Stimulated activated memory B cell treated with anti-CD40 and anti-IgM and Interleukin-4, amounts not matched to agents 10 μg/mL and 1 μg/mL and 100 μg/mL, for 72 hours (primary cell): ENCODE data around the gene CACNA1E.

Experiments
- ATAC-seq: fragments of 150-1000 bp; cut with Tn5 transposase; 2 replicates; pipeline ENCODE4 v1.10.0; 2021
- H3K27ac Mint-ChIP-seq: one replicate; pipeline ENCODE4 v1.8.0; 2022; ENCODE audit warnings: mild to moderate bottlenecking, mixed read lengths
- H3K27me3 Mint-ChIP-seq: one replicate; pipeline ENCODE4 v1.8.0; 2022; ENCODE audit warnings: mixed read lengths
- H3K36me3 Mint-ChIP-seq: one replicate; pipeline ENCODE4 v1.8.0; 2022; ENCODE audit warnings: mixed read lengths
- H3K4me1 Mint-ChIP-seq: one replicate; pipeline ENCODE4 v1.8.0; 2022; ENCODE audit warnings: mixed read lengths
- H3K4me3 Mint-ChIP-seq: one replicate; pipeline ENCODE4 v1.8.0; 2022; ENCODE audit warnings: mild to moderate bottlenecking, moderate library complexity, mixed read lengths
- H3K9me3 Mint-ChIP-seq: one replicate; pipeline ENCODE4 v1.8.0; 2022; ENCODE audit warnings: mixed read lengths

CACNA1E gene

GRCh38 chr1:181475580-181475979 lies 7.7 kb upstream of the CACNA1E start:
- no peaks in the 10 kb centered on the region for H3K9me3 Mint-ChIP-seq
- no peaks in the 10 kb centered on the region for H3K4me1 Mint-ChIP-seq
- no peaks in the 10 kb centered on the region for H3K27me3 Mint-ChIP-seq
- no peak overlapping the region for H3K27ac Mint-ChIP-seq
- ATAC-seq, result no peak
- H3K4me3 Mint-ChIP-seq, result no peak overlapping the region
- no peaks in the 10 kb centered on the region for H3K36me3 Mint-ChIP-seq

DNA sequence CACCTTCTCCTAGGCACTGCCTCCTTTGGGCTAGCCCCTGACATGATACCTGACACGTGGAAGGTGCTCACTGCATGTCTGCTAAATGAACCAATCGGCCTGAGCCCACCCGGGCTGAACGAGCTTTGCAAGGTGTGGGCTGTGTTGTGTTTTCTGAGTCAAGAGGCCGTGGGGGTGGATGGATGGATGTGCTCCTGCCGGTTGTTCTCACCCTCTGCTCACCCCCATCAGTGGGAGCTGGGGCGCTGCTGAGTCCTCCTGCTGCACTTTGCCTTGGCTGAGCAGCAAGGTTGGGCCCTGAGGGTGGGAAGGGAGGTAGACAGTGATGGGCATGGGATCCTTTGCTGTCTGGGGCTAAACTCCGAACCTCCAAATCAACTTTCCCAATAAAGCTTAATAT lies 6.7 kb upstream of the CACNA1E start:
- no peak for ATAC-seq
- Mint-ChIP-seq H3K4me1 (no peaks in the 10 kb centered on the region), H3K9me3 (no peaks in the 10 kb centered on the region), H3K36me3 (no peaks in the 10 kb centered on the region), H3K4me3 (no peak overlapping the region), H3K27ac (no peak overlapping the region), H3K27me3 (no peaks in the 10 kb centered on the region)

DNA sequence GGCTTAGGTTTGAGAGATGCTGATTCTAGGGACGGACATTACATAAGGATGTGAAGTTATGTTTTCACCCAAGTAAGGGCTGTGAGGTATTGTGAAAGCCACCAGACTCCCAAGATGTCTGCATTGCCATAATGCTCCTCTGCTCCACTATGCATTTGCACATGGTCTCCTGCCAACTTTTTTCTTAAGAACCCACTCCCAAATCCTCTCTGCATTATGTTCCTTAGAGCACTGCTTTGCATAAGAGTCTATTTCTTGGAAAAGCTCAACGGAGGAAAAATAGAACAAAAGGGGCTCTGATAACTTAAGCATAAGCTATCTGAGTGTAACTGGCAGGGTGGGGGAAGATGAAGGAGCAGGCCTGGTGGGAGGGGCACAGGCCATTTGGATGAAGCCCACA lies 5.0 kb upstream of the CACNA1E start:
- no peak overlapping the region for H3K4me3 Mint-ChIP-seq
- H3K27ac Mint-ChIP-seq, result no peak overlapping the region
- no peaks in the 10 kb centered on the region for H3K9me3 Mint-ChIP-seq
- H3K27me3 Mint-ChIP-seq, result peaks cover 9% of the 10 kb centered on the region
- H3K4me1 Mint-ChIP-seq, result peaks cover 9% of the 10 kb centered on the region
- no peaks in the 10 kb centered on the region for H3K36me3 Mint-ChIP-seq
- no peak for ATAC-seq

DNA sequence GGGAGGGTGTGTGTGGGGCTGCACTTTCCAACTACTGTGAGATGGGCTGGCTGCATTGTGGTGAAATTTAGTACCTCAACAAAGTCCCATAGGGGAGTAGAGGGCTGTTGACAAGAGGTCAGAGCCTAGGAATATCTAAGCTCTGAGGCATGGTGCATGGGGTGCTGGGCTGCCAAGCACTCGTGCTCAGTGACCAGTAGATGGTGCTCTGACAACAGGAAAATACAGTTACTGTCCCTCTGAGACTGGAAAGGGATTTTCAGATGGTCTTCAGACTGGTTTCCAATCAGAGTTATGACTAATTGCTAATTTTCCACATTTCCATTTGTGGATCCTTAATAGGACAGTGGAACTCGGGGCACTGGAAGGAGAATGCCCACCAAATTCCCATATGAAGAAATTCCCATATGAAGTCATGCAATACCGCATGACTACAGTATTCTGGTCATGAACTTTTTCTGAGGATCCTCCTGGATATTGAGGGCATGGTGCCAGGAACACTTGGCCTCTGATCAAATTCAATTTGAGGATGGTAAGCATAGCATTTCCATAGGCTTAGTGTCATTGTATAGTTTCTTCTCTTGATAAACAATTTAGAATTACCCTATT lies 4.1 kb upstream of the CACNA1E start:
- H3K9me3 Mint-ChIP-seq, result no peaks in the 10 kb centered on the region
- peaks cover 18% of the 10 kb centered on the region for H3K27me3 Mint-ChIP-seq
- ATAC-seq, result peak; percentile 73
- H3K4me3 Mint-ChIP-seq, result no peak overlapping the region
- no peak overlapping the region for H3K27ac Mint-ChIP-seq
- peaks cover 19% of the 10 kb centered on the region for H3K4me1 Mint-ChIP-seq
- no peaks in the 10 kb centered on the region for H3K36me3 Mint-ChIP-seq

DNA sequence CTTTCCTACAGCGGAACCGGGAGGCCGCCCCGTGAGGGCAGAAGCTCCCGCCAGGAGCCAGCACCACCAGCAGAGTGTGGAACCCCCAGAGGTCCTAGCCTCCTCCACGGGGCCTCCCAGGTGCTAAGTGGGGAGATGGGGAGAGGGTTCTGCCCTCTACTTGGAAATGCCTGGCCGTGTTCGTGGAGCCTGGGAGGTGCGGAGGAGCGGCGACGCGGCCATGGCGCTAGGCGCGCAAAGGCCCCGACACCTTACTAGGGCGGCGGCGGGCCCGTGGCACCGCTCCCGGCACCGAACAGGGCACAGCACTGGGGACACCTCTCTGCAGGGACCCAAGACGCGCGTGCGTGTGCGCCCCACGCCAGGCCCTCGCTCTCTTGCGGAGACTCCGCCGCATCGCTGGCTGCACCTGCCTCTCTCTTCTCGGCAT lies 1.3 kb upstream of the CACNA1E start:
- ATAC-seq, result no peak
- peaks cover 39% of the 10 kb centered on the region for H3K4me1 Mint-ChIP-seq
- H3K27me3 Mint-ChIP-seq, result peaks cover 46% of the 10 kb centered on the region
- peak overlapping the region; percentile 70 for H3K4me3 Mint-ChIP-seq
- no peaks in the 10 kb centered on the region for H3K36me3 Mint-ChIP-seq
- H3K27ac Mint-ChIP-seq, result no peak overlapping the region
- H3K9me3 Mint-ChIP-seq, result no peaks in the 10 kb centered on the region

- Mint-ChIP-seq H3K4me1 (peaks cover 39% of the 10 kb centered on the region), H3K4me3 (peak overlapping the region; percentile 70), H3K27me3 (peaks cover 53% of the 10 kb centered on the region), H3K36me3 (no peaks in the 10 kb centered on the region), H3K27ac (no peak overlapping the region), H3K9me3 (no peaks in the 10 kb centered on the region)
- peak; percentile 54 for ATAC-seq
These were observed 614 bp upstream of the CACNA1E start for GRCh38 chr1:181482521-181483284.

DNA sequence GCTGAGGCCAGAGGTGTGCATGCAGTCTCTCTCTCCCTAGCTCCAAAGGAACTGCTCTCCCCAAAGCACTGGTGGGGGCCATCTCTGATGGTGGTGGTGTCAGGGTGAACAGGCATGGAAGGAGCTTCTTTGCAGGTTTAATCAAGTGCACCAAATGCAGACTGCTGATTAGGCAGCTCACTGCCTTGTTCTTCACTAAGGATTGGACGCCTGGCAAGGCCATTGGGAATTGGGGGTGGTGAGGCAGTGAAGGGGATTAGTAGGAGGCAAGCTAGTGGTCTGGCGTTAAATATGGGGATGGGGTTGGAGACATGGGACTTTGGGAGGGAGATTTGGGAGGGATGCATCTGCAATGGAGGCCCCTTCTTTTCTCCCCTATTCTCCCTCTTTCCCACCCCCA lies 1.5 kb downstream of the CACNA1E start:
- Mint-ChIP-seq H3K4me1 (peaks cover 45% of the 10 kb centered on the region), H3K9me3 (no peaks in the 10 kb centered on the region), H3K27ac (no peak overlapping the region), H3K36me3 (no peaks in the 10 kb centered on the region), H3K27me3 (peaks cover 73% of the 10 kb centered on the region), H3K4me3 (peak overlapping the region; percentile 18)
- no peak for ATAC-seq

- ATAC-seq, result peak; percentile 70
- H3K27me3 Mint-ChIP-seq, result peaks cover 77% of the 10 kb centered on the region
- H3K36me3 Mint-ChIP-seq, result no peaks in the 10 kb centered on the region
- peak overlapping the region; percentile 62 for H3K4me3 Mint-ChIP-seq
- H3K27ac Mint-ChIP-seq, result no peak overlapping the region
- H3K4me1 Mint-ChIP-seq, result peaks cover 45% of the 10 kb centered on the region
- no peaks in the 10 kb centered on the region for H3K9me3 Mint-ChIP-seq
These were observed 2.2 kb downstream of the CACNA1E start for GRCh38 chr1:181485287-181486097.

DNA sequence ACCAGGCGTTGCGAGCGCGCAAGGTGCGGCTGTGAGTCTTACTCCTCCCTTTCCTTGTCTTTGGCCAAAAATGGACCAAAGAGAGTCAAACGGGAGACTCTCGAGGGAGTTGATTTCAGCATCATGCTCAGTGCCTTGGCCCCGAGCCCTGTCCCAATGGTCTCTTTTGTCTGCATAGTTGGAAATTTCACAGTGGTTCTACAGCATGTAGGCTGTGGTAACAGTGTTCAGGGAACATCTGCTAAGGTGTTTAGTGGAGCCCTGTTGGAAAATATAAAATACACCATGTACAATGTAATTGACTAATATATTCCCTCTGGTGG lies 2.7 kb downstream of the CACNA1E start:
- Mint-ChIP-seq H3K27me3 (peaks cover 82% of the 10 kb centered on the region), H3K4me3 (peak overlapping the region; percentile 62), H3K36me3 (no peaks in the 10 kb centered on the region), H3K4me1 (peaks cover 45% of the 10 kb centered on the region), H3K9me3 (no peaks in the 10 kb centered on the region), H3K27ac (no peak overlapping the region)
- ATAC-seq, result no peak

DNA sequence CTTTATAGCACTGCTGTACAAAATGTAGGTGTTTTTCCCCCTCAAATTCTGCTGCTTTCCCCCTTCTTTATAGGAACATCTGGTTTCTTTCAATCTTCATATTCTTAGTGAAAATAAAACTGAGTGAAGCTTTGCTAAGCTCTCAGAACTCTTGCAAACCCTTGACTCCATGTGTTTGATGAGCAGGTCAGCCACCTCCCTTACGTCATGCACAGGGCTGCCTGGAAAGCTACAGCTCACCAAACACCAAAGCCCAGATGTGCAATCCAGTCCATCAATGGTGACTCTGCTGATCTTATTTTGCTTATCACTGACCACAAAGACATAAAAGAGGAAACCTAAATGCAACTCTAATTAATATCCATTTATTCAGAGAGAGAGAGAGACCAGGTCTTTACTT lies 5.5 kb downstream of the CACNA1E start:
- Mint-ChIP-seq H3K4me3 (no peak overlapping the region), H3K27ac (no peak overlapping the region), H3K4me1 (peaks cover 30% of the 10 kb centered on the region), H3K9me3 (no peaks in the 10 kb centered on the region), H3K36me3 (no peaks in the 10 kb centered on the region), H3K27me3 (peaks cover 74% of the 10 kb centered on the region)
- ATAC-seq, result no peak

DNA sequence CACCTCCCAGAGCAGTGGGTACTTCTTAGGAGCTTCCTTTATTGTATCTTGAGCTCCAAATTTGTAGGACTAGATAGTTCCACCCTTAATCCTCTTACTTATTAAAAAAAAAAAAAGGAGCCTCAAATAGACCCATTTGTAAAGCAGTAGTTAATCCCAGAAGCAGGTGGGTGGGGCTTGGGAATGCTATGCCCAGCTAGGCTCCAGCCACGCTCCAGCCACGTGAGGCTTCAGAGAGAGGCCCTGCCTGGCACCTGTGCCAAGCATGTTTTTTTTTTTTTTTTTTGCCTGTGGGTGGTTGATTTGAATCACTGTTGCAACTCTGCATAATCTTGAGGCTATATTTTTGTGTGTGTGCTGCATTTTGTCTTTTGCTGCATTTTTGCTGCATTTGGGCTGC lies 7.0 kb downstream of the CACNA1E start:
- no peaks in the 10 kb centered on the region for H3K36me3 Mint-ChIP-seq
- H3K27me3 Mint-ChIP-seq, result peaks cover 59% of the 10 kb centered on the region
- H3K9me3 Mint-ChIP-seq, result no peaks in the 10 kb centered on the region
- no peak overlapping the region for H3K4me3 Mint-ChIP-seq
- peaks cover 16% of the 10 kb centered on the region for H3K4me1 Mint-ChIP-seq
- ATAC-seq, result no peak
- H3K27ac Mint-ChIP-seq, result no peak overlapping the region

DNA sequence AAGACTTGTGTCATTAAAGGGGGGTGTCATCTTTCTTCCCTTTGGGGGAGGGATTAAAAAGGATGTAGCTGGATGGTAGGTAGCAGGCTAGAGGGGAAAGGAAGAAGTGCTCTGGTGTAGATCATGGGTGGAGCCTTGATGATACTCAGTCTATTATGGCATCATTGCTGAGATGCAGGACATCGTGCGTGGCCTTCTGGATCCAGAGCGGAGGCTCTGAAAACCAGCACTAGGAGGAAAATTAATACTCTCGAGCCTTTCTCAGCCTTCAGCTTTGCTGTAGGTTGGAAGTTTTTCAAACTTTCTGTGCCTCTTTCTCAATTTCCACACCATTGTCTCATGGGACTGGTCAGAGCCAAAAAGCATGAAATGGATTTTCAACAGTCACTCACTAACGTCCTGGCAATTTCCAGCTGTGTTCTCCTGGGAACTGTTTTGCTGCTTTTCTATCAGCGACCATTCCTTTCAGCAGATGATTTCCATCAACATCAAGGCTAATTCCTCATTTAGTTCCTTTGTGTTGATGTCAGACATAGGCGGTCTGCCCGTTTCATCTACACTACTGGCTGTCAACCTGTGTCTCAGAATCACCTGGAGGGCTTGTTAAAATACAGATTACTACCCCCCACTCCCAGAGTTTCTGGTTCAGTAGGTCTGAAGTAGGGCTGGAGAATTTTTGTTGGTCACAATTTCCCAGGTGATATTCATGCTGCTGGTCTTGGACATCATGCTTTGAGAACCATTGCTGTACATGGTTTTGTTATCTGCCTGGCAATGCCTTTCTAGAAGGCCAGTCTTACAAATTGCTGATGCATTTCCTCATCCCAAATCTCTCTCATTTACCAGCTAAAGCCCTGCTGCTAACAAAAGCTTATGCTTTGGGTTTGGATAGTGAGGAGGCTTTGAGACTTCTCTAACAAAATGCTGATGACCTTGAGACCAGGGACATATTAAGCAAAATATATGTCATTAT lies 7.7 kb downstream of the CACNA1E start:
- Mint-ChIP-seq H3K27ac (no peak overlapping the region), H3K4me3 (no peak overlapping the region), H3K9me3 (no peaks in the 10 kb centered on the region), H3K27me3 (peaks cover 52% of the 10 kb centered on the region), H3K36me3 (no peaks in the 10 kb centered on the region), H3K4me1 (peaks cover 9% of the 10 kb centered on the region)
- ATAC-seq, result no peak

- H3K36me3 Mint-ChIP-seq, result no peaks in the 10 kb centered on the region
- peaks cover 15% of the 10 kb centered on the region for H3K4me1 Mint-ChIP-seq
- H3K27ac Mint-ChIP-seq, result no peak overlapping the region
- peaks cover 31% of the 10 kb centered on the region for H3K27me3 Mint-ChIP-seq
- H3K4me3 Mint-ChIP-seq, result no peak overlapping the region
- ATAC-seq, result no peak
- H3K9me3 Mint-ChIP-seq, result no peaks in the 10 kb centered on the region
These were observed 9.8 kb downstream of the CACNA1E start for GRCh38 chr1:181493166-181493565.

- H3K4me3 Mint-ChIP-seq, result no peak overlapping the region
- H3K36me3 Mint-ChIP-seq, result no peaks in the 10 kb centered on the region
- no peak overlapping the region for H3K27ac Mint-ChIP-seq
- peaks cover 23% of the 10 kb centered on the region for H3K27me3 Mint-ChIP-seq
- H3K9me3 Mint-ChIP-seq, result peaks cover 4% of the 10 kb centered on the region
- no peak for ATAC-seq
- peaks cover 16% of the 10 kb centered on the region for H3K4me1 Mint-ChIP-seq
These were observed 10.6 kb downstream of the CACNA1E start for GRCh38 chr1:181493885-181494284.

DNA sequence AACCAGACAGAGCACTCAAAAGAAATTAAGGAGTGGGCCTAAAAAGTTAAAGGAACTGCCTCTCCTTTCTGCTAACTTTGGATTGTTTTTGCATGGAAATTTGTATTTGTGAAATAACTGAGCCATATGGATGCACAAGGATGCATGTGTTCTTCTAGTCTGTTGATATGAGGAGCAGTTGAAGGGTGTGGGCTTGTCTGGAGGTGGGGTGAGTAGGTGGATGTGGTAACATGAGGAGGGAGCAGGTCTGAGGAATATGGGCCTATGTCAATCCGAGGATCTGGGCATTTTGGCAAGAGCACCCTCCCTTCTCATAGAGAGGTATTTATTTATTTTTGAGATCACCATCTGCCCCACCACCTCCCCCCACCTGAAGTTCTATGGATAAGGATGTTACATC lies 13.4 kb downstream of the CACNA1E start:
- Mint-ChIP-seq H3K36me3 (peaks cover 5% of the 10 kb centered on the region), H3K27ac (no peak overlapping the region), H3K4me1 (peaks cover 17% of the 10 kb centered on the region)

More for the DNA sequence above, 13.4 kb downstream of the CACNA1E start:
- Mint-ChIP-seq H3K4me3 (no peak overlapping the region), H3K27me3 (peaks cover 6% of the 10 kb centered on the region), H3K9me3 (peaks cover 4% of the 10 kb centered on the region)
- ATAC-seq, result no peak
